Measurements from ENCODE around the gene SLC7A1. TPM values are rescaled to one million over a fixed set of nuclear protein-coding genes. Genes with fewer than 3 reads are reported as not detected.

The SLC7A1 gene
- total RNA-seq, 4 donors from 2014 or later: 46.0 to 72.8 (median 50.8) TPM

DNA sequence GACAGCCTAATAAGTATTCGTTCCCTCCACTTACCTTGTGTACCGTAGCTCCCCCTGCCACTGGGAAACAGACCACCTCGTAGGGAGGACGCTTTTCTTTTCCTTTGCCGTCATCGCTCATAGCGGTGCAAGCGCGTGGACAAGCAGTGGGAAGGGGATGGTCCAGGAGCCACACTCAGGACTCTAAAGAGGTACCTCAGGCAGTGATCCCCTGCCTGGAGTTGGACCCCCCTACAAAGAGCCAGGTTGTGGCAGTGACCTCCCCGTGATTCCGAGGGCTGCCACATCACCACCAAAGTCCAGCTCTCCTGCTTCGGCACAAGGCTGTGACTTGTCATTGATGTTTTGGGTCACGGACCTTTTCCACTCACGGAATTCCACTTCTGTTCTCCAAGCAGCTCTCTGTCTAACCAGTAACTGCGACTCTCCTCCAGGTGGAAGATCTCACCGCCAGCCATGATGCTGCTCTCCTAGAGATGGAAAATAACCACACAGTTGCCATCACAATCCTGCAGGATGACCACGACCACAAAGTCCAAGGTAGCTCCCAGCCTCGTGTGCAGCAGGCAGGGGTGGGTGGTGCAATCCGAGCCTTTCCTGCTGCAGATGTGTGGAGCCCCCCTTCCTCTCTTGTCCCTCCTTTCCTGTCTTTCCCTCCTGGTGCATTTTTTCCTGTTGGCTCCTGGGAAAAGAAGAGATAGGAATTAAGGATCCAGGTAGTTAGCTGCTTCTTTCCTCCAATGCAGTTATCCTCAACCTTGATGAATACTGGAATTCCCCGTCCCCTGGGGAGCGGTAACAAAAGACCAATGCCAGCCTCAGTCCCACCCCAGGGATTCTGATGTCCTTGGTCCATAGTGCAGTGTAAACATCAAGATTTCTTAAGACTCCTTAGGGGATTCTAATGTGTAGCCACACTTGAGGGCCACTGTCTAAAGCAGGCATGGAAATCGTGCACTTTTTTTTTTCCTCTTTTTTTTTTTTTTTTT lies 107.7 kb downstream of the SLC7A1 start:
- H3K4me3 ChIP-seq (ENCODE audit: low read depth, poor library complexity, severe bottlenecking): no peak overlapping the region
- DNase-seq (ENCODE audit: low spot score in 2 of 2): no peak
- 90% methylated on average over 22 of the region's 22 CpGs for WGBS, 2 donors
- TF ChIP-seq POLR2A (IDR thresholded peaks at IDR 0.05): no peak
- intact Hi-C loops (cut with DNase I; ENCODE audit: low total_unique reads): no loop called here

DNA sequence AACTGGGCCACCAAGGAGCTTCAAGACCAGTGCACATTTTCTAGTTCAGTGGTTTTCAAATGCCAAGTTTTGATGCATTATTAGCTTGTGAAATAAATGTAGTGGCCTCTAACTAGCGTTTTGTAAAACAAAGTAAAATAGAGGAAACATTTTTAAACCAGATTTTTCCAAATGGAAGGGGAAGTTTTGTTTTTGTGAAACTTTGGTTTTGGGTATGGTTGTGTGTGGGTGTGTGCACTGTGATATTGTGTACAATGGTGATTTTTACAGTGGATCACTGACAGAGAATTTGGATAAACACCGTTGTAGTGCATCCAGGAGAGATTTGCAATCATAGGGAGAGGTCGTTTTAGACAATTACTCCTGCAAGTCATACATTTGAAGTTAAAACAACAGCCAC lies 108.9 kb downstream of the SLC7A1 start:
- intact Hi-C loops (cut with DNase I; ENCODE audit: low total_unique reads): no loop called here
- no peak for DNase-seq (ENCODE audit: low spot score in 2 of 2)
- no peak overlapping the region for H3K4me3 ChIP-seq (ENCODE audit: low read depth, poor library complexity, severe bottlenecking)
- 72 to 73% methylated on average over 3 of the region's 3 CpGs for WGBS, 2 donors
- no peak for TF ChIP-seq POLR2A (IDR thresholded peaks at IDR 0.05)
- TF ChIP-seq, protein P1, sequence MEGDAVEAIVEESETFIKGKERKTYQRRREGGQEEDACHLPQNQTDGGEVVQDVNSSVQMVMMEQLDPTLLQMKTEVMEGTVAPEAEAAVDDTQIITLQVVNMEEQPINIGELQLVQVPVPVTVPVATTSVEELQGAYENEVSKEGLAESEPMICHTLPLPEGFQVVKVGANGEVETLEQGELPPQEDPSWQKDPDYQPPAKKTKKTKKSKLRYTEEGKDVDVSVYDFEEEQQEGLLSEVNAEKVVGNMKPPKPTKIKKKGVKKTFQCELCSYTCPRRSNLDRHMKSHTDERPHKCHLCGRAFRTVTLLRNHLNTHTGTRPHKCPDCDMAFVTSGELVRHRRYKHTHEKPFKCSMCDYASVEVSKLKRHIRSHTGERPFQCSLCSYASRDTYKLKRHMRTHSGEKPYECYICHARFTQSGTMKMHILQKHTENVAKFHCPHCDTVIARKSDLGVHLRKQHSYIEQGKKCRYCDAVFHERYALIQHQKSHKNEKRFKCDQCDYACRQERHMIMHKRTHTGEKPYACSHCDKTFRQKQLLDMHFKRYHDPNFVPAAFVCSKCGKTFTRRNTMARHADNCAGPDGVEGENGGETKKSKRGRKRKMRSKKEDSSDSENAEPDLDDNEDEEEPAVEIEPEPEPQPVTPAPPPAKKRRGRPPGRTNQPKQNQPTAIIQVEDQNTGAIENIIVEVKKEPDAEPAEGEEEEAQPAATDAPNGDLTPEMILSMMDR (IDR thresholded peaks at IDR 0.05): no peak

DNA sequence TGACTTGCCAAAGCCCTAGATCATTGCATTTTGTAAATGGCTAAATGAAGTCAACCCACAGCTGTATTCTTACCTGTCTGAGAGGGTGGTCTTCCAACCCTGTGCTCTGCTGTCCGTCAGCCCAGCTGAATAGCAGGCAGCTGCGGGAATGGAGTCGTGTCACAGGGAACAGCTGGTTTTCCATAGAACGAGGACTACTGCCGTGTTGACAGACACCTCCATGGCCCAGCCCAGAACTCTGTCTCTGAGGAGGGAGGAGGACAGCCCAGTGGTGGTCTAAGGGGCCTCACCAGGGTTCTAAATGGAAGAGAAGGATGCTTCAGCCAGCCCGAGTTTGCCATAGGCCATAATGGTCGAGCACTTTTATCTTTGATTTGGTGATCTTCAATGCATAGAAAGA lies 110.7 kb downstream of the SLC7A1 start:
- no peak overlapping the region for H3K4me3 ChIP-seq (ENCODE audit: low read depth, poor library complexity, severe bottlenecking)
- no peak for DNase-seq (ENCODE audit: low spot score in 2 of 2)
- TF ChIP-seq POLR2A (IDR thresholded peaks at IDR 0.05): no peak
- TF ChIP-seq, protein P1 (IDR thresholded peaks at IDR 0.05): no peak
- WGBS, 2 donors: 78 to 86% methylated on average over 7 of the region's 7 CpGs
- intact Hi-C loops (cut with DNase I; ENCODE audit: low total_unique reads): no loop called here

DNA sequence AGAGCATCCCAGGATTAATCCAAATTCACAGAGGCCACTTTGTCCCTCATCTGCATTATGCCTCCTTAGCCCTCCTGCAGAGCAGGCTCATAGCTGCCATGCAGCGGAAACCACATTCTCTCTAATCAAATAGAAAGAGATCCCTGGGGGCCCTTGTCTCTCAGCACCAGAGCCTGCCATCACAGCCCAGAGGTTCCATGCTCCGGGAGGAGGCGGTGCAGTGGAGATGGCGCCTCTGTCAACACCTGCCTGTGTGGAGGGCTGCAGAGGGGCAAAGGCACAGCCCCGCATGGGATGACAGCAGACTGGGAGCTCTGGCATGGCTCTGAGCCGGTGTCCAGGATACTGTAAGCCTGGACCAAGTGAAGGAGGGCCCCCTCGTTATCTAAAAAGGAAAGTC lies 111.3 kb downstream of the SLC7A1 start:
- 77 to 82% methylated on average over 7 of the region's 7 CpGs for WGBS, 2 donors
- DNase-seq (ENCODE audit: low spot score in 2 of 2): no peak
- intact Hi-C loops (cut with DNase I; ENCODE audit: low total_unique reads): no loop called here
- TF ChIP-seq, protein P1 (IDR thresholded peaks at IDR 0.05): no peak
- no peak for TF ChIP-seq POLR2A (IDR thresholded peaks at IDR 0.05)
- no peak overlapping the region for H3K4me3 ChIP-seq (ENCODE audit: low read depth, poor library complexity, severe bottlenecking)

DNA sequence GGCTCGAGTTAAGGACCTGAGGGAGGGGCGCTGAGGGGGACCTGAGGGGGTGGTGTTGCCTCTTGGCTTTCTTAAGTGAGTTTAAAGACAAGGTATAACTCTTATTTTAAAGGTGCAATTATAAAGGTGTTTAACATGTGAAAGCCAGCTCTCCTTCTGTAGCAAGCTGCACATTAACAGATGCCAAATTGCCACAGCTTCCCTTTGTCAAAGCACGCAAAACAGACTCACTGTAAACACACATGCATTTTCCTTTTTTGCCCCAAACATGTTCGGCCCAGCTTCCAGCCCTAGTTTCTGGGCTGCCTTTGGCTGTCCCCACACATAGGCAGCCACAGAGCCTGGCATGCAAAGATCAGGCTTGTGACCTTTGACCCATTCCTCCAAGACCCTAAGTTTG lies 111.9 kb downstream of the SLC7A1 start:
- DNase-seq (ENCODE audit: low spot score in 2 of 2): no peak
- WGBS, 2 donors: 75 to 81% methylated on average over 4 of the region's 4 CpGs
- TF ChIP-seq, protein P1 (IDR thresholded peaks at IDR 0.05): no peak
- no peak for TF ChIP-seq POLR2A (IDR thresholded peaks at IDR 0.05)
- no peak overlapping the region for H3K4me3 ChIP-seq (ENCODE audit: low read depth, poor library complexity, severe bottlenecking)
- intact Hi-C loops (cut with DNase I; ENCODE audit: low total_unique reads): no loop called here

DNA sequence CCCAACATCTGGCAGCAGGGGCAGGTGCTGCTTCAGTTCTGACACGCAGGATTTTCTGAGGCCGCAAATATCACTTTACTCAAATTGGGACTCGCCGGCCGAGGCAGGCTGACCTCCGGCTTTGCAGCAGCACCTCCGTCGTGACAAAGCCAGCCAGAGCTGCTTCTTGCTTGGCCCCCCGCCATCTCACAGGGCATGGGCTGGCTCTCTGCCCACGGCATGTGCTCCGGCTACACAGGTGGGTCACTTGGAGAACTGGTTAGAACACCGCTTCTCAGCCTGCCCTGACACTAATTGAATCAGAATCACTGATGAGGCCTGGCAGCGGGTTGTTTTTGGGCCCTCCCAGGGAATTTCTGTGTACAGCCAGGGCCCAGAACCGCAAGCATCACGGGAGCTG lies 112.3 kb downstream of the SLC7A1 start:
- WGBS, 2 donors: 82 to 84% methylated on average over 15 of the region's 15 CpGs
- TF ChIP-seq, protein P1 (IDR thresholded peaks at IDR 0.05): no peak
- TF ChIP-seq POLR2A (IDR thresholded peaks at IDR 0.05): no peak
- intact Hi-C loops (cut with DNase I; ENCODE audit: low total_unique reads): no loop called here
- DNase-seq (ENCODE audit: low spot score in 2 of 2): no peak
- no peak overlapping the region for H3K4me3 ChIP-seq (ENCODE audit: low read depth, poor library complexity, severe bottlenecking)
